Liver (tissue), 3 donors: Measurements from ENCODE around the gene MYO9A.

Source experiments
- ATF3 ChIP-seq: IDR thresholded peaks from 2 replicates; pipeline ENCODE4 v1.6.1; 2016; ENCODE audit warnings: antibody characterized with exemption
- CTCF ChIP-seq: fragments of 150-350 bp; IDR thresholded peaks from 2 replicates; pipeline ENCODE4 v1.5.1; 2017; ENCODE audit warnings: improper control_type of control experiment, low read depth, low read length; ENCODE audit not compliant: missing input control
- FOXA1 ChIP-seq: IDR thresholded peaks from 2 replicates; pipeline ENCODE4 v1.6.1; 2016; ENCODE audit warnings: antibody characterized with exemption
- REST ChIP-seq: IDR thresholded peaks from 2 replicates; pipeline ENCODE4 v1.6.1; 2016; ENCODE audit warnings: antibody characterized with exemption, mild to moderate bottlenecking
- SP1 ChIP-seq: IDR thresholded peaks from 2 replicates; pipeline ENCODE4 v1.6.1; 2018; ENCODE audit warnings: antibody characterized with exemption, mild to moderate bottlenecking
- TAF1 ChIP-seq: conservative IDR thresholded peaks from 2 replicates; pipeline ENCODE4 v1.6.1; 2016; ENCODE audit warnings: antibody characterized with exemption, mild to moderate bottlenecking
- ZBTB33 ChIP-seq: IDR thresholded peaks from 2 replicates; pipeline ENCODE4 v1.6.1; 2016; ENCODE audit warnings: antibody characterized with exemption
- donor health status: healthy.
- donor health status: healthy.

GRCh38 chr15:71830981-71831380 is 287.0 kb downstream of the MYO9A start:
- TF ChIP-seq TAF1 (no peak), ATF3 (no peak), CTCF (no peak), ZBTB33 (no peak), SP1 (no peak), FOXA1 (no peak), REST (no peak)
